HG02763 (cell line): Measurements from ENCODE around the gene LRMDA.
"Not testable (repeated sequence)": the region's sequence is repeated elsewhere in the genome, so short reads cannot be mapped to it uniquely, and the experiment has no call there.

Experiments
- ATAC-seq: cut with Tn5 transposase; IDR thresholded peaks from one replicate; pipeline ENCODE4 v1.9.1; 2021; ENCODE audit warnings: mild to moderate bottlenecking, moderate library complexity; ENCODE audit not compliant: unreplicated experiment

The LRMDA gene

DNA sequence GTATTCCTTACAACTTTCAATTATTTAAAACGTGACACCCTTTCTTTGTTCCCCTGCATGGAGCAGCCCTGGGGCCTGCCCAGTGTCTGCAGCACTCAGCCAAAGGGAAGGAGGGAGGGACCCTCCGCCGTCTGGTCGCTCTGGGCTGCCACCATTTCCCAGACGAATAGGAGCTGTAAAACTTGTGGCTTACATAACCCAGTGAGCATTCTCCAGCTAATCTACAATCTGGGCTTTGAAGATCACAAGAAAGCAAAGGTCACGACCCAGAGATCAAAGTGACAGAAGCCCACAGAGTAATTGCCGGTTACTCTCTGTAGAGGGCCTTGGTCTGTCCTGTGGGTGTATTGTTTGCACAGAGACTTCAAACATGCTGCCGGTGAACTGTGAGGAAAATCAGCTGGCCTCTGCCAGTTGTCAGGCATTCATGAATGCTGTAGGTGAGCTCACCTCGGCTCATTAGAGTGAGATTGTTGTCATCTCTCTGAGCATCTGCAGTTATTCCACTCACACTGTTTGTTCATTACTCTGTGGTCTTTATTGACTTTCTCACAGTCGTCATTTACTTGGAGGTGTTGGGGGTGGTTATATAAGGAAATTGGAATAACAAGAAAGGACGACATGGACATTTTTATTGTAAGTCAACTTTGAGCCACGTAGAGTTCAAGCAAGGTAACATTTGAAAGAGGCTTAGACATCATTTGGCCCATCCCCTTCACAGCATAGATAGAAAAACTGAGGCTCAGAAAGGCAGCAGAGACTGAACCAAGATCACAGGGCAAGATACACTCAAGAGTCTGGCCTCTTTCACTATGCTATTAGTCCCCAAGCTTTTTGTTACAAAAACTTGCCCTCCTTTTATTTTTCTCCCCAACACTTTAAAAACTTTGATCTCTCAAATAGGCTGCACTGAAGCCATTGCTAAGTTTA lies 619.8 kb downstream of the LRMDA start:
- ATAC-seq = no peak

DNA sequence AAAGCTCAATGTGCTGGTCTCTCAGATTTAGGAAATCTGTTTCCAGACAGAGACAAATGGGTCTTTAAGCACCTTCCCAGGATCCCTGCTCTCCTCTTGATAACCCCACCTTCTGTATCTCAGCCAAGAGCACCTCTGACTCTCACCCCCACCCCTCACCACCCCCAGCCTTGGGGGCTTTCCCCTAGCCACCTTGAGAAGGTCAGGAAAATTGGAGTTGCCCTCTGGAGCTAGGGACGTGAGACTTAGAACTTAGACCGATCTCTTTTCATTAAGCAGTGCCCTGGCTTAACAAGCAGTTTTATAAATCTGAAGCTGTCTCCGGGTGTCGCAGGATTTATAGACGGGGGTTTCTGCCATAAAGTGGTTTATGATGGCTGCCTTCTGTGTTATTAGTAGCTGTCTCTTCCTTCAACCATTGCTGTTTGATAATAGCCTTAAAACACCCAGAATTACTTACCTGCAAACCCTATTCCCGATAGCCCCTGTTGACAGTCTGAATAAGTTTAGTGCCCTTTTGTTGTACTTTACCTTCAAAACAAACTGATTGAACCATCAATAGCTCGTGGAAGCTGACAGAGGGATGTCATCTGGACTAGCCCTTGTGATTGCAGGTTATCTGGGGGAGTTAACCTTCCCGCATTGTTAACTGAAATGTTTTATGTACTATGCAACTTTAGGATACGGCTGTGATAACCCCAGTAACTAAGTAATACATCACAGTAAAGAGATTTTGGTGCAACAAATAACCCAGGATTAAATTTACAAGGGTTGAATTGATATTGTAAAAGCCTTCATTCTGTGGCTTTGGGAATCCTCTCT lies 621.5 kb downstream of the LRMDA start:
- ATAC-seq = no peak

DNA sequence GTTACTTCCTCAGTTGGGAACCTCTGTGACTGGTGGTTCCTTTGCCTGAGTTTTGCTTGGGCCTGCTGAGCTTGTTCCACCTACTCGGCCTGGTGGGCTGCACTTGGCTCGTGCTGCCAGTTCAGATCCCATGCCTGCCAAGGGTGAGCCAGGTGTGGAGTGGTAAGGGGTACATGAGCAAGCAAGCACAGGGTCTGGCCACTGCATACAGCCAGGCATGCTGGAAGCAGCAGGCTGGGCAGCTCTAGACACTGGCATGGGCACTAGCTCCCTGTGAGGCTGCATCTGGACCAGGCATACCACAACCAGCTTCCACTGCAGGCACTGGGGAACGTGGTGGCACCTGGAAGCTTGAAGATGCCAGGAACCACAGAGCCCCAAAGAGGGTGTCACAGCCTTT lies 624.0 kb downstream of the LRMDA start:
- ATAC-seq = no peak

DNA sequence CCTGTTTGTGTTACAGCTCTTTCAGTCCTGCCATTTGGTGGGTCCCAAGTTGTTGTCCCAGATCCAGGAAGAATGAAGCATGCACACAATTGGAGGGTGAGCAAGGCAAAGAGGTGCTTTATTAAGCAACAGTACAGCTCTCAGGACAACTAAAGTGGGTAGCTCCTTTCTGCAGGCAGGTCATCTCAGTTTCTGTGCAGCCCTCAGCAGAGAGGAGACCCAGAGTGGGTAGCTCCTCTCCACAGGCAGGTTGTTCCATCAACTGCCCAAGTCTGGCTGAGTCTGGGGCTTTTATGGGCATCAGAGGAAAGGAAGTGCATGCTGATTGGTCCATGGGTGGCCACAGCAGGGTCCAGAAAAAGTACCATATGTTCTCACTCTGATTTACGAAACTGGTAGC lies 624.5 kb downstream of the LRMDA start:
- ATAC-seq = no peak

DNA sequence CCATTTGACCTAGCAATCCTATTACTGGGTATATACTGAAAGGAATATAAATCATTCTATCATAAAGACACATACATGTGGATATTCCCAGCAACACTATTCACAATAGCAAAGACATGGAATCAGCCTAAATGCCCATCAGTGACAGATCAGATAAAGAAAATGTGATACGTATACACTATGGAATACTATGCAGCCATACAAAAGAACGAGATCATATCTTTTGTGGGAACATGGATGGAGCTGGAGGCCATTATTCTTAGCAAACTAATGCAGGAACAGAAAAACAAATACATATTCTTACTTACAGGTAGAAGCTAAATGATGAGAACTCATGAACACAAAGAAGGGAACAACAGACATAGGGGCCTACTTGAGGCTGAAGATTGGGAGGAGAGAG lies 629.6 kb downstream of the LRMDA start:
- not testable (repeated sequence) for ATAC-seq

GRCh38 chr10:76066457-76066856 lies 635.0 kb downstream of the LRMDA start:
- ATAC-seq = no peak

GRCh38 chr10:76067447-76067846 lies 636.0 kb downstream of the LRMDA start:
- no peak for ATAC-seq

- no peak for ATAC-seq
Observed at GRCh38 chr10:76068856-76069255, 637.4 kb downstream of the LRMDA start.

DNA sequence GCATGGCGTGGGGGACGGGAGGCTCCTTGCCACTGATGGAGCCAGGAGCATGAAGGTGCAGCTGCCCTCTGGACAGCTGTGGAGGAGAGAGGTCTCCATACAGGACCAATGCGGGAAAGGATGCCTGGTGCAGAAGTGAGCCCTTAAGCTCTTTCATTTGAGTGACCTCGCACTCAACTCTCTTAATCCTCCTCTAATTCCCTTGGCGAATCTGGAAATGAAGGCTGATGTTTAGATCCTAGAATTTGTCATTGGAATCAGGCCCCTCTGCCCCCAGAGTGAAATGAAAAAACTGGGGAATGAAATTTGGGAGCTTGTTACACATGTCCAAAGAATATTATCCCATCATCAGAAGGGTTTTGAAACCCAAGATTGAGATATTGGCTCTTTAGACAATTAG lies 639.5 kb downstream of the LRMDA start:
- no peak for ATAC-seq

GRCh38 chr10:76071653-76072365 lies 640.4 kb downstream of the LRMDA start:
- ATAC-seq = no peak

DNA sequence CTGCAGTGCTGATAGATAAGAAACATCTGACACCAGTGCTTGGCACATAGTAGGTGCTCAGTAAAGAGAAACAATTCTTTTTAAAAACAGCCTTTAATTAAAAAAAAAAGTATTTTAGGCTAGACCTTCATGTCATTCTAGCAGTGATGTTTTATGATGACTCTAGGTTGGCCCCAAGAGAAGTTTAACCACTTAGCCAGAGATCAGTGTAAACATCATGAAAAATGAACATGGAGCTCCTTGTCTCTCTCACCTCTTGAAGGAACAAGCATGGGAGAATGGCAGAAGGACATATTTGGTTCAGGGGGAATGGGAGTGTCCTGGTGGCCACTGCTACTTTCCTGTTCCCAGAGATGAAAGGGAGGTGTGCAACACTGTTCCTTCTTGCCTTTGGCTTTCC lies 641.0 kb downstream of the LRMDA start:
- ATAC-seq = no peak

DNA sequence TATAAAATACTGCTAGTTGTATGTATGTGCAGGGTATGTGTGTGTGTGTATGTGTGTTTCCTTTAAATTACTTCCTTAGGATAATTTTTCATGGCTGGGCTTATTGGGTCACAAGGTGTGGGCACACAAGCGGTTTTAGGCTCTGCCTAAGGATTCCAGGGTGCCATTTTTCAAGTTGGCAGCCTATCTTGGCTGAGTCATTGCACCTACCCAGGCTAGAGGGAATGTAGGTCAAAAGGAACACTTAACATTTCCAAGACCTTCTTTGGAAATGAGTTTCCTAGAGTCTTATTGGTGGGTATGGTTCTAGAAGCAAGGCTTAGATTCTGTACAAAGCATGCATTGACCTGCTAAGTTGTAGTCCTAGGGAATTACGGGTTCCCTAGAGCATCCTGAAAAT lies 642.1 kb downstream of the LRMDA start:
- no peak for ATAC-seq

DNA sequence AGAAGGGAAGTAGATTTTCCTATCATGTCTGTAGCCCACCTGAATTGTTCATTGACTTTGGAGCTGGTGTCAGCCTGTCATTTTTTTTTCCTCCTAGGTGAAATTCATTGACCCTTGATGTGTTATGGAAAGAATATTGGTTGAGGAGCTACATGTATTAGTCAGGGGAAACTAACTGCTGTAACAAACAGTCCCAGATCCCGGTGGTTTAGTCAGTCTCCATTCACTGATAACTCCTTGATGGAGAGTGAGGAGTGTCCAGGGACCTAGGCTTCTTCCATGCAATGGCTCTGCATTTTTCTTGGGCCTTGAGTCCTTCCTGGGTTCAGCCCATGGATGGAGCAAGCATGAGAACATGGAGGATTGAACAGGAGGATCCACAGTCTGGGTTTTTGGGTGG lies 643.2 kb downstream of the LRMDA start:
- ATAC-seq = no peak

DNA sequence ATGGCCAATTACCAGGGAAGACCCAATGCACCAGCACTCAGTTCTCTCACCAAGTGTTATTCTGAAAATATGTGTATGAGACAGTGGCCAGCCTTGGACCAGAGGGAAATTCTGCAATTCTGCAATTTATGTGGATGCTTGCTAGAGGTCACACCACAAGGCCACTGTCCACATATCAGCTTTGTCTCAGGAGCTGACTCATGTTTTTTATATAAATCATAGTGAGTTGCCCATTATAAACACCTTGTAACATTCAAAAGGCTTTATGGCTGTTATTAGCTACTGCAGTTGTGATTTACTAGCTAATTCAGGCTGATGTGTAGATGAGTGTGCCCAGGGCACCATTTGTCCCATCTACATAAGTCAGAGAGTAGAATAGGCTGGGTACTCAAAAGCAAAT lies 649.0 kb downstream of the LRMDA start:
- ATAC-seq = no peak

- no peak for ATAC-seq
Observed at GRCh38 chr10:76080991-76081390, 649.6 kb downstream of the LRMDA start.

- no peak for ATAC-seq
Observed at GRCh38 chr10:76082232-76082631, 650.8 kb downstream of the LRMDA start.

DNA sequence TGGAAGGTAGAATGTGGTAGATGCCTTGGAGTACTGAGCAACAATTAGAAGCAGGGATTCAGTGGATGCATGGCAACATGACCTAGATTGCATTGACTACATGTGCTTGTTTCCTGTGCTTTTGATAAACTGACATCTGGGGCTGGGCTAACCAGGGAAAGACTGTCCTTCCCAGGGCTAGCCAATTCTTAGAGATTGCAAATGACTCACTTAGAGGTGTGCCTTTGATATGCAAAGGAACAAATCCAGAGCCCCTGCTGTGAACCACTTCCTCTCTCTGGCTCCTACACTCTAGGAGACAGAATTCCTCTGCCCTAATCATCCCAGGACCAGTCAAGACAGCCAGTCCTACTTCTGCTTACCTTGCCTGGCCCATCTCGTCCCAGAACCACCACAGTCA lies 651.5 kb downstream of the LRMDA start:
- ATAC-seq = no peak

DNA sequence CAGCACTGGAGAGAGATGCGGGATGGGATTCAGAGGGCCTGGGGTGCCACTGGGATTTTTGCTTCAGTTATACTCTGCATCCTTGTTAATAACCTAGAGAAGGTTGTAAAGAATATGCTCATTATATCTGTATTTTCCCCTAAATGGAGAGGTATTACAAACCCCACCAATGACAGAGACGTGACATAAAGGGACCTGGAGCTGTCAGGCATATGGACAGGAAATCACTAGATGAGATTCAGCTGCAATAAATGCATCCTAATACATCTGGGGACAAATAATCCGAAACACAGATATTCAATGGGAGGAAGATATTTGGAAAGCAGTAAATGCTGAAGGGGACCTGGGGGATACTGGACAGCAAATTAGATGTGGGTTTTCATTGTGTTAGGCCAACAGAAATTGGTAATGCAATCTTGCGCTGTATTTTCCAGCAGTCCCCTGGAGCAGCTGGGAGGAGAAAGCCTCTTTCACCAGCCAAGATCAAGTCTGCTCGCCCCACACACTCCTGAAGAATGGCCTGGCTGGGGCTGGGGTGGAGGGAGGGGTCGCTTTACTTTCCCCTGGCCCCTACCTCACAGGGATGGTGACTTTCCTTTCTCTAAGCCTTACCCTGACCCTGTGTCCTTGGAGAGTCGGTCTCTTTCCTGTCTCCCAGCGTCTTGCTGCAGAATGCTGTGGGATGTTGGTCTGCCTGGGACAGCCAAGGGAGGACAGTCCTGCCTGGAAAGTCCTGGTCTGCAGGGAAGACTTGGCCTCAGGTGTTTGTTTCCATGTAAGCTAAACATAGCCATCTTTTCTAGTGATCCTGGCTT lies 653.8 kb downstream of the LRMDA start:
- no peak for ATAC-seq

DNA sequence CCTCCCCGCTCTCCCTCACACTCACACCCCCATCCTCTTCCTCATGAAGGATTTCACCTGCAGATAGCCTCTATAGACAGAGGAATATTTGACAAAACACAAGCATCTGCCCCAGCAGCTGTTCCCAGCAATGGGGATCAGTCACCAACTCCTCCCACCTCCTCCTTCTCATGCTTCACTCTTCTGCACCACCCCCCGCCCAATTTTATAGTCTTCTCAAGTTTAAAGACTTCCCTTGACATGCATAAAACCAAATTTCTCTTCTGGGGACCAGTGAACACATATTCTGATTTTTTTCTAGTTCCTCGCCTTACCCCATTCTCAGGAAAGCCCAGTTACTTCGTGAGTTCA lies 654.4 kb downstream of the LRMDA start:
- no peak for ATAC-seq

GRCh38 chr10:76086170-76086760 lies 654.8 kb downstream of the LRMDA start:
- no peak for ATAC-seq
